Upper lobe of left lung (tissue), 4 donors: ENCODE data around the gene MN1.

Experiments
- EP300 ChIP-seq, 4 donors: sonication (generic); formaldehyde crosslinking; IDR thresholded peaks; one replicate each; pipeline ENCODE4 v1.5.1; 2017; ENCODE audit warnings: antibody characterized with exemption in 4 of 4, control low read depth in 2 of 4
- POLR2AphosphoS5 ChIP-seq, 2 donors: sonication (generic); formaldehyde crosslinking; IDR thresholded peaks; one replicate each; pipeline ENCODE4 v1.5.1; 2017; ENCODE audit warnings: antibody characterized with exemption in 2 of 2
- TF ChIP-seq, protein P1 (sequence below), 6 experiments: fragments of 450-650 bp in 4 of 6; fragments of 200-600 bp in 2 of 6; sonication (generic) in 2 of 6; IDR thresholded peaks; one replicate each; pipeline ENCODE4 v1.5.1; 2016 to 2019; ENCODE audit warnings: antibody characterized with exemption in 6 of 6

DNA sequence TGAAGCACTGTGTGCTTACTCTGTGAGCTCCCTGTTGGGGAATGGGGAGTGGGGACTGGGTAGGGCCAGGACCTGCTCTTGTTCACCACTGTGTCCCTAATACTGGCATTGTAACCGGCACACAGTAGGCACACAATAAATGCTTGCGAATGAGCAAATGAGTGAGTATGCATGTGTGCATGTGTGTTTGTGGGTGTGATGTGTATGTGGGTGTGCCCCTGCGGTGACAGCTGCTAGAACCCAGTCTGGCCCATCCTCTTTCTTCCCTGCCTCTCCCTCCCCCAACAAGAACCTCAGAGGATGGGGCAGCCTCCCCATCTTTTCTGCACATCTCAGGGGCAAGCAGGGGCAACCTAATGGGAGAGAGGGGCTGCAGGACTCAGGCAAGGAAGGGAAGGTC is 90.5 kb downstream of the MN1 start:
- TF ChIP-seq, protein P1, sequence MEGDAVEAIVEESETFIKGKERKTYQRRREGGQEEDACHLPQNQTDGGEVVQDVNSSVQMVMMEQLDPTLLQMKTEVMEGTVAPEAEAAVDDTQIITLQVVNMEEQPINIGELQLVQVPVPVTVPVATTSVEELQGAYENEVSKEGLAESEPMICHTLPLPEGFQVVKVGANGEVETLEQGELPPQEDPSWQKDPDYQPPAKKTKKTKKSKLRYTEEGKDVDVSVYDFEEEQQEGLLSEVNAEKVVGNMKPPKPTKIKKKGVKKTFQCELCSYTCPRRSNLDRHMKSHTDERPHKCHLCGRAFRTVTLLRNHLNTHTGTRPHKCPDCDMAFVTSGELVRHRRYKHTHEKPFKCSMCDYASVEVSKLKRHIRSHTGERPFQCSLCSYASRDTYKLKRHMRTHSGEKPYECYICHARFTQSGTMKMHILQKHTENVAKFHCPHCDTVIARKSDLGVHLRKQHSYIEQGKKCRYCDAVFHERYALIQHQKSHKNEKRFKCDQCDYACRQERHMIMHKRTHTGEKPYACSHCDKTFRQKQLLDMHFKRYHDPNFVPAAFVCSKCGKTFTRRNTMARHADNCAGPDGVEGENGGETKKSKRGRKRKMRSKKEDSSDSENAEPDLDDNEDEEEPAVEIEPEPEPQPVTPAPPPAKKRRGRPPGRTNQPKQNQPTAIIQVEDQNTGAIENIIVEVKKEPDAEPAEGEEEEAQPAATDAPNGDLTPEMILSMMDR (IDR thresholded peaks at IDR 0.05), result no peak
- TF ChIP-seq POLR2AphosphoS5 (IDR thresholded peaks at IDR 0.05) (no peak), EP300 (IDR thresholded peaks at IDR 0.05) (no peak)
